Choroid plexus epithelial cell (primary cell): Measurements from ENCODE around the gene MYO1G.

Experiments
- DNase-seq: peaks from one replicate; pipeline ENCODE4 v3.0.0-alpha.2; 2010; ENCODE audit warnings: low read depth
- H3K4me3 ChIP-seq: 2 replicates; pipeline ENCODE4 v1.5.1; 2011; ENCODE audit warnings: low read depth, mild to moderate bottlenecking, control low read depth, low read length, moderate library complexity
- CTCF ChIP-seq: conservative IDR thresholded peaks from 2 replicates; pipeline ENCODE4 v1.5.1; 2011; ENCODE audit warnings: low read depth, mild to moderate bottlenecking, control low read depth, inconsistent platforms, low read length, moderate library complexity

The MYO1G gene

GRCh38 chr7:44917465-44917864 lies 61.4 kb downstream of the MYO1G start:
- no peak for TF ChIP-seq CTCF
- no peak overlapping the region for H3K4me3 ChIP-seq
- DNase-seq: no peak

- no peak for TF ChIP-seq CTCF
- no peak overlapping the region for H3K4me3 ChIP-seq
- DNase-seq: no peak
These were observed 63.7 kb downstream of the MYO1G start for GRCh38 chr7:44914992-44915607.

- no peak for DNase-seq
- no peak for TF ChIP-seq CTCF
- no peak overlapping the region for H3K4me3 ChIP-seq
These were observed 66.0 kb downstream of the MYO1G start for GRCh38 chr7:44912775-44913347.
